ENCODE measurements around the gene BRINP1.

Gene BRINP1

DNA sequence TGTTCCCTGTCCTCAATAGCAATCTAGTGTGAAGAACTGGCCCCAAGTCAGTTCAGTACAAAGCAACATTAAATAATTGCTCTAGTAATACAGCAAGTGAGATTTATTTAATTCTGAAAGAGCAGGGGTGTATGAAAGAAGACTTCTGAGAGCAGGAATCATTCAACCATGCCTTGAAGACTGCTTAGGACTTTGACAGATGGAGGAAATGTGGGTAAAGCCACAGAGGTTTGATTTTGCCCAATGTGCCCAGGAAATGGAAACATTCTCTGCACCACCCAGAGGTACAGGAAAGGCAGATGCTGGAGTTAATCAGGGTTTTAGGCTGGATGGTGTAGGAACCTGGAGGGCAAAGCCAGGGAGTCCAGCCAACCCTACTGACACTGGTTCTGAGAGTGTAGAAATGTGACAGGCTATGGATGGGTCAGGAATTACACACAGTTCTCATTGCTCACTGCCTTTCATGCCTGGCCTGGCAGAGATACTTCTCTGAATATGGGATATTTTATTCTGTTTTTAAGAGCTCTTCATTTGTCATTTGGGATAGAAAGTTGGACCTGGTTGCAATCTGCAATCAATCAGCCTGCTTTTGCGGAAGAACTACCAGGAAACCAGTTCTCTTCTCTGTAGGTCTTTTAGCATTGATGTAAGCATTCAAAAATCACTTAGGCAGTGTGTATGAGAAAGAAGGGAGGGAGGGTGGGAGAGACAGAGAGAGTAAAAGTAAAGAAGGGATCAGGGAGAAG, 88.3 kb downstream of the BRINP1 start:
- DNase-seq, result no peak

DNA sequence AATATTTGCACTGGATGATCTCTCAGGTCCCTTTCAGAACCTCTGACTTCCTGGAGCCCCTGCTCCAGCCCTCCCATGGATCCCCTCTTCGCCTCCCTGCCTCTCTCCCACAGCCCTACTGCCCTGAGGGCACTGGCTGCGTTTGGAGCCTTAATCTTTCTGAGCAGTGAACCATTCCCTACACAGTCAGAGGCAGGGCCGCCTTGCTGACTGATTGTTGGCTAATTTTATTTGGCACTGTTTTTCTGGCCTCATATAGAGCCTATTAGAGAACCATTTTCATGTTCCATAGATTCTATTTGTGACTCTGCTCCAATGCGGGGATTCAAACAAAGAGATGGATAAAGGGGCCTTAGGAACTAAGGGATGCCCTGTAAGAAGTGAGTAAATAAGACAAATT, 91.1 kb downstream of the BRINP1 start:
- no peak for DNase-seq

DNA sequence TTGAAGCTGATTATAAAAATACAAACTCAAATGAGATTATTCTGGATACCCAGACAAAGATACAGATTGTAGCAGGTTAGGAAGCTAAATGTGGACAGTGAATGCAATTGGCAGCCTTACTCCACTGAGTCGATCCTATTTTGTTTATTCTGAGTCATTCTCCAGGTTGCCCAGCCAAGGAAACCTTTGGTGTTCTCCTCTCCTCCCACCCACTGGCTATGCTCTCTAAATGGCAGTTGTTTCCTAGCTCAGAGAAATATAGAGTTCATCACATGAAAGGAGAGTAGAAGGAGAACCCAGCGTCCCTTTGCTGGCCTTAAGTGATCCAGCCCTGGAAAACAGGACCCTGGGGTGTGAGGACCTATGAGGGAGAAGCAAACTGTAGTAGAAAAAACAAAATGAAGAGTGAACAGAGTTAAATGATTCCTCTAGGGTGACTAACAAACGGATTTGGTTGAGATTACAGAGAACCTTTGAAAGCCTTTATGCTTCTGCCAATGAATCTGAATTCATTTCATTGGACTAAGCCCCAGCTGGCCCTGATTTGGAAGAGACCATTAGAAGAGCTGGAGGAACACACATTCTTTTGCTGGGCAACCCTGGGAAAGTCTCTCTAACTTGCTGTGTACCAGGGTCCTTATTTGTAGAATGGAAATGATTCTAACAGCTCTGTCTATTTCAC, 95.1 kb downstream of the BRINP1 start:
- DNase-seq, result no peak

DNA sequence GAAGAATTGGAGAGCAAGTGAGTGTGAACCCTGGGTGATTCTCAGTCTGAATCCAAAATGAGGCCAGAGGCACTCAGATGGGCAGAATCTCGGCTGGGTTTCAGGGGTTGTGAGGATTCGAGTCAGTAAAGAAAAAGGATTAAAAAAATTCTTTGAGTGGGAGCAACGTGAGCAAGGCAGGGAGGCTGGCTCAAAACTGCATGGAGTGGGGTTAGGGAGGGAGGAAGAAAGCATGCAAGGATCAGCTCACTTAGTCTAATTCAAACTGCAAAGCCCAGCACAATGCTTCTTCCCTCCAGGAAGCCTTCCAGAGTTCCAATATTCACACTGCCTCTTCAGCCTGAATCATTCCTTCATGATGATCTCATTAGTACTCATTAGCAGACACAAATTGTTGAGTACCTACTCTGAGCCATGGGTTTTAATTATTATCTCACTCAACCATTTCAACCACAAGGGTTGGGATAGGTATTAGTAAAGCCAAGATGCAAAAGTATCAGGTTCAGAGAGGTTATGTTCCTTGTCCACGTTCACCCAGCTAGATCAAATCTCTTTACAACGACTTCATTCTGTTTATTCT, 95.8 kb downstream of the BRINP1 start:
- no peak for DNase-seq

DNA sequence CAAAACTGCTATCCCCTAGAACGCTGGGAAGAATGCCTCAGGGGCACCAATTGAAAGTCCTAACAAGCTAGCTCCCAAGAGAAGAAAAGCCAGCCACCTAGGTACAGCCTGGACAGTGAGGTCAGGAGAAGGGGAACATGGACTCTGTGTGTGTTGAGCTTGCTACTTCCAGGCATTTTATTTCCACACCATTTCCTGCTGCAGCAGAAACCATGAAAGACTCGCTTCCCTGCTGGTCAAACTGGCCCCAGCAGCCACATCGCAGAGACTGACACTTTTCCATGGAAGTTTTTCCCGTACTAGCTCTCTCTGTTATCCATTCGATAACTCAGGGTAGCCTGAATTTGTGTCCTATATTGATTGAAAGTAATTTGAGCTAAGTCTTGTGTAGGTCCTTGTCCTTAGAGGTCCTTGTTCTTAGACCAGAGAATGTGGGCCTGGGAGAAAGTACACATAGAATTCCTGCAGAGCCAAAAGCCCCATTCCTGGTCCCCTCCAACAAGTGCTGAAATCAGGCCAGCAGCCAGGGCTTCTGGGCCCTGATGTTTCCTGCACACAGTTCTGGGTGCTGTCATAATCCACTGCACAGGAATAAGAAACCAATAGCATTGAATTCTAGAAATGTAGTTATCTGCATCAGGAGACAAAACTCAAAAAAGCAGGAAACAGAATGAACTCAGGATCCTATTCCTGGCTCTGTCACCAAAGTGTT, 96.6 kb downstream of the BRINP1 start:
- no peak for DNase-seq

DNA sequence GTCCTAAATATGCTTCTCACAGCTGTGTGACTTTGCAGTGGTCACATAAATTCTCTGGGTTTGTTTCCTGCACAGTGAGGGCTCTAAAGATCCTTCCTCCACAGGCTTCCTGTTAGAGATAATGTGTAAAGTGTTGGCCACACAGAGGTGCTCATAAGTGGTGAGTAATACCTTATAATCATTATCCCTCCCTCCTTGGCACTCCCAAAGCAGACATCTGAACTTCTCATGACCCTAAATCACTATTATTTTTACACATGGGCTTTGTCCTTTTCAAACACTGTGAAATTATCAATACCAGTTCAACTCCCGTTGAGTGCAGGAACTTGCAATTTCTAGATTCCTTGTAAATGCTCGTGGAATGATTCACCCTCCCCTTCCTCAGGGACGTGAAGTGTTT, 100.2 kb downstream of the BRINP1 start:
- no peak for DNase-seq

DNA sequence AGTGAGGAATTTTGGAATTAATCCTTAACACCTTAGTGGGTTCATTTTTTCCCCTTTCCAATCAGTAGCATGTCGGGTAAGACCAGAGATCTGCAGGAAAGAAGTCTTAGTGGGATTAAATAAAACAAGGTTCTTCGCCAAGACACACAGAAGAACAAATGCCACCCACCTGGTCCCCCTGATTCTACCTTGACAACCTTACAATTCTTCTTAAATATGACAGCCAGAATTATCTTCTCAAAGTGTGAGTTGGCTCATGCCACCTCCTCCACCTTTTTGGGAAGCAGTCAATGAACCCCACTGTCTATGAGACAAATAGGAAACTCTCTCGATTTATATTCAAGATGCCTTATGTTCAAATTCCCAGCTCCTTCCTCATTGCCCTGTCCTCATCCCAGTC, 105.1 kb downstream of the BRINP1 start:
- no peak for DNase-seq

DNA sequence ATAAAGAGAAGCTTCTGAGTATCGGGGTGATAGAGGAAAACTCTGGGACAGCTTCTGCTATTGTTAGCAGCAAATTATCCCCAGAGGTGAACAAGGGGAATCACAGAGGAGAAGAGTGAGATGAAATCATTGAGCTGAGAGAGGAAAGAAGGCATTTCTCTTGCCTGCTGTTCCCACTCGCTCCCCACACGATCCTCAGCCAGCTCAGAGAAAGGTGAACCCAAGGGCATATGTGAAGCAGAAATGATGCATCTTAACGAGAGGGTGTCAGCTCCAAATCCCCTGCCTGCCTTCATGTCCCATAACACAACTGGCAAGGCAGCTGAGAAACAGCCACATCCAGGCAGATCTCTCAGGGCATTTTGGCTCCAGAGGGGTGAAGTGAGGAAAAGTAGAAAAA, 111.6 kb downstream of the BRINP1 start:
- DNase-seq, result no peak

DNA sequence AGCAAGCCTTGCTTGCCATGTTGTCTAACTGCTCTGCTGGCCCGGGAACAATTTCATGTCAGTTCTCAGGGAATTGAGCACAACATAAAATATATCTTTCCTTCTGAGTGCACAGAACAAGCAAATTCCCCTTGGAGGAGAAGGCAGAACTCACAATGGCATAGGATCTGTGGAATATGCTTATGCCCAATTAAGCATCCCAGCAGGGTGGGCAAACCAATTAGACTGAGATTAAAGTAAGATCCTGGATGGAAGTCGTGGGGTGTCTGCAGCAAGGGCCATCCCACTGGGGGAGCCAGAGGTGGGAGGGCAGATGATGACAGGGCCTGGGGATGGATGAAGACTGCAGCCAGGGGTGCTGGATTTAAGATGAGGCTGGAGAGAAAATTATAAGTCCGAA, 114.1 kb downstream of the BRINP1 start:
- no peak for DNase-seq

DNA sequence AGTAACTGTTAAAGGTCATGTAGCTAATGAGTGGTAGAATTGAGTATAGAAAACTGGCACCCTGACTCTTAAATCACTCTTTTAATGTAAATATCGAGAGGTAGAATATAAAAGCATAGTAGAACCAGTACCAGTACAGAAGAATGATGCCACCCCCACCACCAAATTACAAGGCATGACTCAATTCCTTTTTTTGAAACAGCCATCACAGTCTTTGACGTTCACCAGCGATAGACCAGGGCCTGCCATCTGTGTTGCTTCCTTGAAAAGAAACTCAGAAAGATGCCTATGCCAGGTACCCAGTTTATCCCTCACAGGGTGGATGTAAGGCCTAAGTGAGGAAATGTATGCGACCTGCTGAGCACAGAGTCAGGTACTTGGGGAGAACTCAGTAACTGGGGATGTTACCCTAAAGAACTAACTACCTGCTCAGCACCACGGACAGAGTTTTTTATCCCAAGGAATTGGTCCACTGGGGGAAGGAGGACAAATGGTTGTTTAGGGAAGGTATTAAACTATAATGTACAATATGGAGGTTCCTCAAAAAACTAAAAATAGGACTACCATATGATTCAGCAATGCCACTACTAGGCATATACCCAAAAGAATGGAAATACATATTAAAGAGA, 116.5 kb downstream of the BRINP1 start:
- no peak for DNase-seq

DNA sequence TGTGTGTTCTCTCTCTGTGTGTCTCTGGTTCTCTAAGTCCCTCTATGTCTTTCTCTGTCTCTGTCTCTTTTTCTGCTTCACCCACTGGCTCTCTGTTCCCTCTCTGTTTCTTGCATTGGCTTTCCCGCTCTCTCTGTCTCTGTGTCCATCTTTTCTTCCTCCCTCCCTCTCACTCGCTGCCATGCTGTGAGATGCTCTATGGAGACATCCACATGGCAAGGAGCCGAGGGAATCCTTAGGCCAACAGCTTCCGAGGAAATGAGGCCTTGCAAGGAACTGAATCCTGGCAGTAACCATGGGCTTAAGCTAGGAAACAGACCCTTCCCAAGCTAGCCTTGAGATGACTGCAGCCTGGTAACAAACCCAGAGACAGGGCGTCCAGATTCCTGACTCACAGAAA, 117.3 kb downstream of the BRINP1 start:
- no peak for DNase-seq

DNA sequence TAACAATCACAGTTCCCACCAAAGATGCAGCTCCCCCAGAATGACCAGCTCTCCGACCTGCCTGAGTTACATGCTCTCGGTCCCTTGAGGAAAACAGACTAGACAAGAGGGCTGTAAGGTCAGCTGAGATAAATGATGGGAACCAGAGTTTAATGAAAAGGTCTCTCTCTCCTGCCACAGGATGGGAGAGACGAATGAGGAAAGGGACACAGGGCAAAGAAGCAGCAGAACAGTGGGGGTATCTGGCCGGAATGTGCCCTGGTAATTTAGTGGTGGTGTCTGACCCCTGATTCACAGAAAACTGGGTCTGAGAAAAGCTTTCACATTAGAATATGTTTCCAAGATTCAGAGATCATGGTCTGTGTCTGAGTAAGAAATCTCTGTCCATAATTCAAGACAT, 118.5 kb downstream of the BRINP1 start:
- no peak for DNase-seq

DNA sequence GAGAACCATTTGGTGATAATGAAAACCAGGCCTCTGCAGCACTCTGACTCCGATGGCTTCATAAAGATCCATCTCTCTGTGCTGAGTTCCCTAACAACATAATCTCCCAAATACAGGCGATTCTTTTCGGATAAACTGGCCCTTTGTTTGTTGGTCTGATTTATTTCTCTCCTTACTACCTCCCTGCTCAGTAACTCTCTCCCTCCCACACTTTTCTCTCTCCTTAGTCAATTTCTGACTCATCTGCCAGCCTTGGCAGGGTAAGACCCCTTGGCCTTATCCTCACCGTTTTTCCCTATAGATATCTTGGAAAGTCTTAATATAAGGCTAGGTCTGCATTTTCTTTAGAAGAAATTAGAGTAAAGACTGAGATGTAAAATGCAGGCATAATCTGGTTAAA, 128.7 kb downstream of the BRINP1 start:
- no peak for DNase-seq

DNA sequence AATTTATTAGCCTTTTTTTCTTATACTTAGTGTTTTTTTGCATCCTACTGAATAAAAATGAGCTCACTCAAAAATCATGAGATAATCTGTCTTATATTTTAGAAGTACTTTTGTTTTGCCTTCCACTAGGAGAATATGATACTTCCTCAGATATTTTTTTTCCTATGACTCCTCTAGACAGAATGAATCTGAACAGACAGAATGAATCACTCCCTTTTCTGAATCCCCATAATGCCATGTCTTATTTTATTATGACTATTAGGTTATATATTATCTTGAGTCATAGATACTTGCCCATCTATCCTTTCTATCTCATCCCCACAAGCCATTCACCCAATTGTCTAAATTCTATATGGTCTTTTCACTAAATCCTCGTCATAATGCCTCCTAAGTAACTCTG, 134.6 kb downstream of the BRINP1 start:
- DNase-seq, result no peak

DNA sequence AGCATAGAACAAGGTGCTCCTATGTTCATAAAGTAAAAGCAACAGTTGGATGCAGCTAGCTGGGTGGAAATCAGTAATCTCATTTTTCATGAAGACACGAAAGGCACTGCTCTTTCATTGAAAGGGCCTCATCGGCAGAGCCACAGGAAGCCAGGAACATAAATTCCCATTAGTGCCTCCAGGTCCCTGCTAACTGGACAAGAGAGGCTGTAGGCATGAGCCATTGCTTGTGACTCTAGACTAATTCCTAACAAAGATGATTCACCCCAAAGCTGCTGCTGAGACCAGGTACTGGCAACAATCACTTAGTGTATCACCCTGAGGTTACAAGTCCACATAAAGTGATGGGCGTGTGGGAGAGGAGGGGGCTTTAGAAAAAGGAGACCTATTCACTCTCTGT, 141.8 kb downstream of the BRINP1 start:
- no peak for DNase-seq

DNA sequence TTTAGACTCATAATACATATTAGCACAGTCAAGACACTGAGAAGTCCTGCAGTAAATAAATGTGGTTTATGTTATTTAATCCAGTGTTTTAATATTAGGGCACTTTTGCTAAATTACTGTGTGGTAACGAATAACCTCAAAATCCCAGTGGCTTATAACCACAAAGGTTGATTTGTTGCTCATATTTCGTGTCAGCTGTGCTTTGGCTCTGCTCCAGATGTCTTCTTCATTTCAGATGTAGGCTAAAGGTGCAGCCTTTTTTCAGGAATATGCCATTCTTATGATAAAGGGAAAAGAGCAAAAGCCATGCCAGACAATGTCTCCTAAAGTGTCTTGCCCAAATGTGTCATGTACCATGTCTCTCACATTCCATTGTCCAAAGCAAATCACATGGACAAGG, 144.8 kb downstream of the BRINP1 start:
- no peak for DNase-seq

DNA sequence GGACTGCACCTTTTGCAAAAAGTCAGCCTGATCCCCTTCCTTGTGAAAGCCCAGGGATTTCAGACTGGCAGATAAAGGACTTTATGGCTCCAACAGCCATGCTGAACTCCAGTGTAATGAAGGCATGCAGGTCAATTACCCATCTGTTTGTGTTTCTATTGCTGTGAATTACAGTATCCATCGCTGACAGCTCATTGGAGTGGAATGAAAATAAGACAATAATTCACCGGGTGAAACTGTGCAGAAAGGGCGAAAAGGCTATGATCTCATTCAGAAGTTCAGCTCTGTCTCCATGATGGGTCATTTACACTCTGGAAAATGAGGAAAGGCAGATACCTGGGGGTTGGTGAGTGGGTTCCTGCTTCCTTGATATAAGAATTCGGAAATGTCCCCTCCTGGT, 148.0 kb downstream of the BRINP1 start:
- no peak for DNase-seq

DNA sequence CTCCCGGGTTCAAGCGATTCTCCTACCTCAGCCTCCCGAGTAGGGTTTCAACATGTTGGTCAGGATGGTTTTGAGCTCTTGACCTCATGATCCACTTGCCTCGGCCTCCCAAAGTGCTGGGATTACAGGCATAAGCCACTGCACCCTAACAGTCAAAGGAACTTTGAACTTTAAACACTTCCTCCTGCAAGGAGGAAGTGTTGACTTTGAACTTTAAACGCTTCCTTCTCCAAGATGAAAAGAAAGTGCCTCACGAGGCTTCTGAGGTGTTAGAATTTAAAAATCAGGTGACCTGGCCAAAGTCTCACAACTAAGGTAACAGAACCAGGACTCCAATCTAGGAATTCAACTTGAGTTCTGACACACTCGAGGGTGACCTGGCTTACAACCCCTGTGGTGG, 150.9 kb downstream of the BRINP1 start:
- no peak for DNase-seq

DNA sequence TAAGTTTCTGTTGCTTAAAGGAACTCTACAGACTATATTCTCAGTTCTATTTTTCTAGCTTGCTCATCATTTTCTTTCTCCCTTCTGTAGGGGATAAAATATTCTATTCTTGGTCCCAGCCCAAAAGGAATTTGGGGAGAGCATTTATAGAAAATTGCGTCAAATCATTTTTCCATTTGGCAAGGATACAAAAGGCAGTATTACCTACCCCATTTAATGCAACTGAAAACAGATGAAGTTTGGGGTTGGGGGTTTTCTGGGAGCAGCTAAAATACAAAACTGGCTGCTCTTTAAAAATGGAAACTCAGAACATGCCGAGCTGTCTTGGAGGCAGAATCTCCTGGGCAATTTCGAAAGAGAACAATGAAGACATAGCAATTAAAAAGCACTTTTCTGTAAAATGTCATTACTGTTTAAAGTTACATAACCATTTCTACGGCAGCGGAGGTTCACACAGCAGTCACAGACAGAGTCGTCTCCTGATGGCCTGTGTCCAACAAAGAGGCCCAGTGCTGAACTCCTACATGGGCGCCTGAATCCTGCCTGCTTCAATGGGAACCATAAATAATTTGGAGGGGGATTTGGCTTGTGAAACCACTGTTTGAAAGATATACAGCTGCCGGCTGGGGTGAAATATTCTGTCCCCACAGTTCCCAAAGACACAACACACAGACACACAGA, 152.4 kb downstream of the BRINP1 start:
- no peak for DNase-seq

DNA sequence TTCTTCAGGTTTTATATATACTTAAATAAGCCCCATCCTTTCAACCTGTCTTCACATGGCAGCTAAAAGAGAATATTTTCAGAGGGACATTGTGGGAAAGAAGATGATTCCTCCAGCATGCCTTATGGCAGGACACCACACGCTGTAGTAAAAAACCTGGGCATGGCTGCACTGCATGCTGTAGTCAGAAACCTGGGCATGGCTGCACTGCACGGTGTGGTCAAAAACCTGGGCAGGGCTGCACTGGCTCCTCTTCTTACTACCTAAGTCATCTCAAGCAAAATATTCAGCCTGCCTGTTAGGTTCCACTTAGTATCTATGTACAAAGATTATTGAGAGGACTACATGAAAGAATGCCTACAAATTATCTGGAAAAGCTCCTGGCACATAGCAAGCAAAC, 153.6 kb downstream of the BRINP1 start:
- no peak for DNase-seq

DNA sequence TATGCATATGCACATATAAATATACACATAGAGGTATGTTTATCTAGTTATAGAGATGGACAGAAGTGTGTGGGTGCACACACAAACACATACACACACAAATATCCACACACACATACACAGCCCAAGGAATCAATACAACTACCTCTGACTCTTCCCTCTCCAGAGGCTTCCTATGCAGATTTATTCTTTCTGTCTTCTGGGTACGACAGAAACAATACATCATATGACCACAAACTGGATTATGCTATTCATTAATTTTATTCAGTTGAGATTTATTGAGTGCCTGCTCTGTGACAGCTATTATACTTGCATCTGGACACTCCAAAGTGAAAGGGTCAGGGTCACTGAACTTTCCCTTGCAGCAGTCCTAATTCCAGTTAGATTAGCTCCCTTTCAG, 155.8 kb downstream of the BRINP1 start:
- DNase-seq, result no peak

DNA sequence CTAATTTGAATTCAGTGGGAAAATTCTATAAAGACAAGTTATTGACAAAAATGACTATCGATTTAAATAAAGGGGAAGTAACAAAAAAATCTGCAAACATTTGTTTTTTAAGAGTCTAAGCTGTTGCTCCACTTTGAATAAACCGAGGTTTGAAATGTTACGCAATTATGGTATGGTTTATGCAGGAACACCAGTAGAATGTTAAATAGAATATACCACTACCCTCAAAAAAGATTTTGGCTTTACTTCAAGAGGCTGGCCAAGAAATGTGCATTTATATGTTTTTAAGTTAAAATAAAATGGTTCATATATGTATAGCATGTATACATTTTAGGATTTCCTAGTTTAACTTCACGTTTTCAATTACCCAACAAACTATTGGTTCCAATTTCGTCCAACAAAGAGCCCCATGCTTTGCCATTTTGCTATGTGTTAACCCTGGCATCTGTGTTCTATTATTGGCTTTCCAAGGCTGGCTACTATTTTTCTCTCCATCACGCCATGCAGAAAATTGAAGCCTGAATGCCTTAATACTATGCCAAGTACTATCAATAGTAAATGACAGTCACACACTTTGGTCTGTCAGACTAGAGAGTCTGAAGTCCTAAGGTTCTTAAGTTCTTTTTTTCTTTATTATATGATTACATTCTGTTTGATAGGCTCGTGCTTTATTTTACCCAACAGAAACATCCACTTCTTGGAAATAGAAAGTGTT, 171.2 kb downstream of the BRINP1 start:
- no peak for DNase-seq
